ENCODE measurements around the gene CCR5. TPM values are rescaled to one million over a fixed set of nuclear protein-coding genes. Genes with fewer than 3 reads are reported as not detected.
A peak's percentile ranks its signal among the peaks of the same experiment; 100 is the strongest.
"Not testable (repeated sequence)": the region's sequence is repeated elsewhere in the genome, so short reads cannot be mapped to it uniquely, and the experiment has no call there.

The CCR5 gene
- total RNA-seq, 4 donors from 2014 or later = 0.16 to 5.2 (median 0.78) TPM

- TF ChIP-seq CTCF (IDR thresholded peaks at IDR 0.05) = no peak
- ATAC-seq (ENCODE audit: low FRiP score) = peak; percentile 76
- DNase-seq (ENCODE audit: low spot score) = no peak
Observed at GRCh38 chr3:46400000-46400734, 29.4 kb downstream of the CCR5 start.

GRCh38 chr3:46400846-46401245 is 30.1 kb downstream of the CCR5 start:
- ATAC-seq (ENCODE audit: low FRiP score) (no peak), DNase-seq (ENCODE audit: low spot score) (no peak)
- no peak for TF ChIP-seq CTCF (IDR thresholded peaks at IDR 0.05)

- ATAC-seq (ENCODE audit: low FRiP score) (no peak), DNase-seq (ENCODE audit: low spot score) (no peak)
- TF ChIP-seq CTCF (IDR thresholded peaks at IDR 0.05) = no peak
Observed at GRCh38 chr3:46401579-46401978, 30.8 kb downstream of the CCR5 start.

GRCh38 chr3:46402902-46403301 is 32.2 kb downstream of the CCR5 start:
- ATAC-seq (ENCODE audit: low FRiP score); DNase-seq (ENCODE audit: low spot score): not testable (repeated sequence)

GRCh38 chr3:46405301-46406019 is 34.7 kb downstream of the CCR5 start:
- TF ChIP-seq CTCF (IDR thresholded peaks at IDR 0.05) = no peak
- DNase-seq (ENCODE audit: low spot score) (no peak), ATAC-seq (ENCODE audit: low FRiP score) (no peak)

- DNase-seq (ENCODE audit: low spot score) = peak; percentile 50
- no peak for ATAC-seq (ENCODE audit: low FRiP score)
- no peak for TF ChIP-seq CTCF (IDR thresholded peaks at IDR 0.05)
Observed at GRCh38 chr3:46406443-46406787, 35.7 kb downstream of the CCR5 start.

GRCh38 chr3:46406788-46407611 is 36.3 kb downstream of the CCR5 start, which contains the start of the genes CCR5AS and CCRL2:
Gene CCR5AS (minus strand): TSS chr3:46407066.
Gene CCRL2 (plus strand): TSS chr3:46407259. CDS start chr3:46408080, 821 bp downstream.
- TF ChIP-seq CTCF (IDR thresholded peaks at IDR 0.05) = no peak
- no peak for DNase-seq (ENCODE audit: low spot score)
- ATAC-seq (ENCODE audit: low FRiP score) = peak; percentile 65
